ENCODE data around the gene INPP5D. TPM values are rescaled to one million over a fixed set of nuclear protein-coding genes. Genes with fewer than 3 reads are reported as not detected.
"Not testable (repeated sequence)": the region's sequence is repeated elsewhere in the genome, so short reads cannot be mapped to it uniquely, and the experiment has no call there.

Gene INPP5D
- total and polyA plus RNA-seq, 4 donors: 11.4 to 22.6 (median 17.4) TPM

- not testable (repeated sequence) for H3K4me1 ChIP-seq (ENCODE audit: control insufficient read depth, insufficient read depth, low read length); H3K27ac ChIP-seq (ENCODE audit: low read depth, low read length); H3K27me3 ChIP-seq (ENCODE audit: control insufficient read depth, insufficient read depth, low read length); DNase-seq (ENCODE audit: low read depth in 4 of 6, low spot score in 6 of 6); H3K36me3 ChIP-seq (ENCODE audit: control insufficient read depth, insufficient read depth, low read length); H3K4me3 ChIP-seq (ENCODE audit: low read depth, low read length); H3K9me3 ChIP-seq (ENCODE audit: control insufficient read depth, insufficient read depth, low read length)
- WGBS (ENCODE audit: insufficient coverage): 87% methylated on average over 3 of the region's 7 CpGs
Observed at GRCh38 chr2:233099820-233100191, 39.7 kb downstream of the INPP5D start.

DNA sequence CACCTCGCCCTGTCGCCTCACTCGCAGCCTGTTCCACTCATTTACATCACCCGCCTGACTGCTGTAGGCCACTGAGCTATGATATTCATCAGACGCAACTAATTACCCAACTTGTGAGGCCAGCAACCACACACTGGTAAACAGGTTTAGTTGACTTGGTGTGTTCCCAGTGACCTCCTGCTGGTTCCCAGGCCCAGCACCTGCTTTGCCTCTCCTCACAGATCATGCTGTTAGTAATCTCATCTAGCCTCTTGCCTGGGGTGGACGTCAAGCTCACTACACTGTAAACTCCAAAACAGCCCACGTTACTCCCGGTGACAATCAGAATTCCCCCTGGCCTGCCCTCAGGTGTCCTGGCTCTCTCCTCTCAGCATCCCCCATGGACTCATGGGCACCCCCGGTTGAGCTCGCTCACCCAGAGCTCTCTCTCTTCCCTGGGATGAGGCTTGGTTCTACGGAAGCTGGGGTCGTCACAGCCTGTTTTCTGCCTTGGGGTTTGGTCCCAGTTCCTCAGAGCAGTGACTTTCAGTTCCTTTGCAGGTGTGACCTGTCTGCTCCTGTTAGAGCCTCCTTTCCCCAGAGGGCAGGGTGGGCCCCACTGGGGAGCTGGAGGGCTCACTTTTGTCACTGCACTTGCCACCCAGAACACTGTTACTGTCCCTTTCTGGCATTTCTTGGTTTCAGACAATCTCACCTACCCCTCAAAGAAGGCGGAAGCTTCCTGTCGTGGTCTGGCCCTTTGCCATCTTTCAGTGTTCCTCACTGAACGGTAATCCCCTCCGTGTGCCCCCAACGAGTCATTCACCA, 40.3 kb downstream of the INPP5D start:
- Histone ChIP-seq H3K4me3 (ENCODE audit: low read depth, low read length) (no peak overlapping the region), H3K27ac (ENCODE audit: low read depth, low read length) (no peak overlapping the region), H3K4me1 (ENCODE audit: control insufficient read depth, insufficient read depth, low read length) (no peaks in the 10 kb centered on the region), H3K36me3 (ENCODE audit: control insufficient read depth, insufficient read depth, low read length) (no peaks in the 10 kb centered on the region), H3K27me3 (ENCODE audit: control insufficient read depth, insufficient read depth, low read length) (no peaks in the 10 kb centered on the region), H3K9me3 (ENCODE audit: control insufficient read depth, insufficient read depth, low read length) (no peaks in the 10 kb centered on the region)
- DNase-seq (ENCODE audit: low read depth in 4 of 6, low spot score in 6 of 6): no peak
- WGBS (ENCODE audit: insufficient coverage): 85% methylated on average over 17 of the region's 17 CpGs

DNA sequence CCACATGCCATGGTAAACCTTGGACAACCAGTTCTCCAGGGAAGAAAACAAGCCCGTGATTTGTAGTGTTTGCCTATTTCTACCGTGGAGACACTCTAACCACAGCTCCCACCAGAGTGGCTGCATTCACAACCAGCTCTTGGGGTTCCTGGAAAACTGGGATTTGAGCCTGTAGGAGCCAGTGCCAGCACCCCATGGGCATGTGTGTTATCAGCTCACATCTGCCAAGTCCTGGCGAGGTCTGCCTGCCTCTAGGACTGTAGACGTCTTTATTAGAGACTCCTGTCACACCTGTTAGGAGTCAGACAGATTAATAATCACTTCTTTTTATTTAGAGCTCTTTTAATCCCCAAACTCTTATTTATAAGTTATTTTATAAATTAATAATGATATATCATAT, 41.0 kb downstream of the INPP5D start:
- no peaks in the 10 kb centered on the region for H3K27me3 ChIP-seq (ENCODE audit: control insufficient read depth, insufficient read depth, low read length)
- DNase-seq (ENCODE audit: low read depth in 4 of 6, low spot score in 6 of 6): no peak
- no peaks in the 10 kb centered on the region for H3K4me1 ChIP-seq (ENCODE audit: control insufficient read depth, insufficient read depth, low read length)
- WGBS (ENCODE audit: insufficient coverage): 88% methylated on average over 2 of the region's 4 CpGs
- no peaks in the 10 kb centered on the region for H3K9me3 ChIP-seq (ENCODE audit: control insufficient read depth, insufficient read depth, low read length)
- H3K27ac ChIP-seq (ENCODE audit: low read depth, low read length): no peak overlapping the region
- no peaks in the 10 kb centered on the region for H3K36me3 ChIP-seq (ENCODE audit: control insufficient read depth, insufficient read depth, low read length)
- no peak overlapping the region for H3K4me3 ChIP-seq (ENCODE audit: low read depth, low read length)

GRCh38 chr2:233101816-233102215, 41.7 kb downstream of the INPP5D start:
- H3K36me3 ChIP-seq (ENCODE audit: control insufficient read depth, insufficient read depth, low read length): no peaks in the 10 kb centered on the region
- DNase-seq (ENCODE audit: low read depth in 4 of 6, low spot score in 6 of 6): no peak
- 96% methylated on average over 8 of the region's 8 CpGs for WGBS (ENCODE audit: insufficient coverage)

GRCh38 chr2:233105156-233105895, 45.2 kb downstream of the INPP5D start:
- Histone ChIP-seq H3K27ac (ENCODE audit: low read depth, low read length) (no peak overlapping the region), H3K4me1 (ENCODE audit: control insufficient read depth, insufficient read depth, low read length) (peaks cover 22% of the 10 kb centered on the region), H3K9me3 (ENCODE audit: control insufficient read depth, insufficient read depth, low read length) (no peaks in the 10 kb centered on the region), H3K27me3 (ENCODE audit: control insufficient read depth, insufficient read depth, low read length) (no peaks in the 10 kb centered on the region), H3K4me3 (ENCODE audit: low read depth, low read length) (no peak overlapping the region), H3K36me3 (ENCODE audit: control insufficient read depth, insufficient read depth, low read length) (no peaks in the 10 kb centered on the region)
- DNase-seq (ENCODE audit: low read depth in 4 of 6, low spot score in 6 of 6): no peak
- WGBS (ENCODE audit: insufficient coverage): 91% methylated on average over 16 of the region's 17 CpGs

More at GRCh38 chr2:233101816-233102215, 41.7 kb downstream of the INPP5D start:
- Histone ChIP-seq H3K27me3 (ENCODE audit: control insufficient read depth, insufficient read depth, low read length) (no peaks in the 10 kb centered on the region), H3K9me3 (ENCODE audit: control insufficient read depth, insufficient read depth, low read length) (no peaks in the 10 kb centered on the region), H3K4me1 (ENCODE audit: control insufficient read depth, insufficient read depth, low read length) (no peaks in the 10 kb centered on the region), H3K27ac (ENCODE audit: low read depth, low read length) (no peak overlapping the region), H3K4me3 (ENCODE audit: low read depth, low read length) (no peak overlapping the region)

- Histone ChIP-seq H3K4me1 (ENCODE audit: control insufficient read depth, insufficient read depth, low read length) (peaks cover 22% of the 10 kb centered on the region), H3K9me3 (ENCODE audit: control insufficient read depth, insufficient read depth, low read length) (no peaks in the 10 kb centered on the region), H3K4me3 (ENCODE audit: low read depth, low read length) (no peak overlapping the region), H3K27me3 (ENCODE audit: control insufficient read depth, insufficient read depth, low read length) (no peaks in the 10 kb centered on the region), H3K36me3 (ENCODE audit: control insufficient read depth, insufficient read depth, low read length) (no peaks in the 10 kb centered on the region), H3K27ac (ENCODE audit: low read depth, low read length) (no peak overlapping the region)
- no peak for DNase-seq (ENCODE audit: low read depth in 4 of 6, low spot score in 6 of 6)
- 94% methylated on average over 2 of the region's 4 CpGs for WGBS (ENCODE audit: insufficient coverage)
Observed at GRCh38 chr2:233105930-233106329, 45.8 kb downstream of the INPP5D start.

GRCh38 chr2:233107011-233107410, 46.9 kb downstream of the INPP5D start:
- WGBS (ENCODE audit: insufficient coverage): 100% methylated on average over 1 of the region's 1 CpG
- H3K27me3 ChIP-seq (ENCODE audit: control insufficient read depth, insufficient read depth, low read length): no peaks in the 10 kb centered on the region

DNA sequence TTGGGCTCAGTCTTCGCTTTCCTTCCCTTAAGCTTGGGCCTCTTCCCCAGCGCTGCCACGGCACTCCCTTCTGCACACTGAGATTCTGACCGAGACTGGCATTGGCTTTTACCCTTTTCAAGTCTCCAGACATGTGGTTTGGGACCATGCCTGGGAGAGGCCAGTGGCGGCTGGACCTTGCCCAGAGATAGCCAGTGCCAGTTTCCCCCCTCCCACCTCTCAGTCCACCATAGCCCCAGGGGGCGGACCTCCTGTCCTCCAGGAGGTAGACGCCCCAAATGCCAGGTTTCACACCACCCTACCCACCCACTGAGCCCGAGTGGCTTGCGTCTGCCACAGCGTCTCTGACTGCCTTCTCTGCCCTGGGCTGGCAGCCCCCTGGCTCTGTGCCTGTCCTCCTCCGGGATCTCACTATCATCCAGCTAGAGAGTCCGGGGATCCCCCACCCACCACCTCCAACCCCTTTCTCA, 47.7 kb downstream of the INPP5D start:
- no peaks in the 10 kb centered on the region for H3K9me3 ChIP-seq (ENCODE audit: control insufficient read depth, insufficient read depth, low read length)
- no peaks in the 10 kb centered on the region for H3K36me3 ChIP-seq (ENCODE audit: control insufficient read depth, insufficient read depth, low read length)
- no peaks in the 10 kb centered on the region for H3K27me3 ChIP-seq (ENCODE audit: control insufficient read depth, insufficient read depth, low read length)
- no peak overlapping the region for H3K4me3 ChIP-seq (ENCODE audit: low read depth, low read length)
- no peak overlapping the region for H3K27ac ChIP-seq (ENCODE audit: low read depth, low read length)
- WGBS (ENCODE audit: insufficient coverage): 70% methylated on average over 11 of the region's 12 CpGs
- no peak for DNase-seq (ENCODE audit: low read depth in 4 of 6, low spot score in 6 of 6)
- H3K4me1 ChIP-seq (ENCODE audit: control insufficient read depth, insufficient read depth, low read length): peaks cover 22% of the 10 kb centered on the region

More at GRCh38 chr2:233107011-233107410, 46.9 kb downstream of the INPP5D start:
- H3K36me3 ChIP-seq (ENCODE audit: control insufficient read depth, insufficient read depth, low read length): no peaks in the 10 kb centered on the region
- no peak for DNase-seq (ENCODE audit: low read depth in 4 of 6, low spot score in 6 of 6)
- no peak overlapping the region for H3K27ac ChIP-seq (ENCODE audit: low read depth, low read length)
- H3K4me3 ChIP-seq (ENCODE audit: low read depth, low read length): no peak overlapping the region
- H3K9me3 ChIP-seq (ENCODE audit: control insufficient read depth, insufficient read depth, low read length): no peaks in the 10 kb centered on the region
- H3K4me1 ChIP-seq (ENCODE audit: control insufficient read depth, insufficient read depth, low read length): peaks cover 22% of the 10 kb centered on the region

GRCh38 chr2:233108611-233109490, 48.7 kb downstream of the INPP5D start:
- WGBS (ENCODE audit: insufficient coverage): 44% methylated on average over 9 of the region's 10 CpGs
- H3K27ac ChIP-seq (ENCODE audit: low read depth, low read length): no peak overlapping the region
- H3K36me3 ChIP-seq (ENCODE audit: control insufficient read depth, insufficient read depth, low read length): no peaks in the 10 kb centered on the region

More at GRCh38 chr2:233108611-233109490, 48.7 kb downstream of the INPP5D start:
- no peak for DNase-seq (ENCODE audit: low read depth in 4 of 6, low spot score in 6 of 6)
- no peaks in the 10 kb centered on the region for H3K9me3 ChIP-seq (ENCODE audit: control insufficient read depth, insufficient read depth, low read length)
- H3K4me1 ChIP-seq (ENCODE audit: control insufficient read depth, insufficient read depth, low read length): peaks cover 22% of the 10 kb centered on the region
- no peak overlapping the region for H3K4me3 ChIP-seq (ENCODE audit: low read depth, low read length)
- no peaks in the 10 kb centered on the region for H3K27me3 ChIP-seq (ENCODE audit: control insufficient read depth, insufficient read depth, low read length)
